Calu3 (cell line): ENCODE results near the gene SMIM20. TPM values are rescaled to one million over a fixed set of nuclear protein-coding genes. Genes with fewer than 3 reads are reported as not detected.

Source experiments
- BruUV-seq: library from RNA; stranded (reverse); fragments of 400-500 nt; replicated peaks from 2 replicates; lab custom pipeline; 2021; lab: Mats Ljungman, UMichigan
- CTCF ChIA-PET: fragments of 300-600 bp; sonication (Branson Sonifier 250); formaldehyde crosslinking; loops from one replicate; lab custom pipeline; 2022; ENCODE audit warnings: antibody characterized with exemption; lab: Charles Lee
- DNase-seq: peaks from one replicate; pipeline ENCODE4 v3.0.0; 2022
- H3K27ac Mint-ChIP-seq: one replicate; pipeline ENCODE4 v1.8.0; 2022; ENCODE audit warnings: mixed read lengths; ENCODE audit not compliant: unreplicated experiment
- H3K27me3 Mint-ChIP-seq: one replicate; pipeline ENCODE4 v1.8.0; 2022; ENCODE audit warnings: mixed read lengths; ENCODE audit not compliant: unreplicated experiment
- H3K36me3 Mint-ChIP-seq: one replicate; pipeline ENCODE4 v1.8.0; 2022; ENCODE audit warnings: mild to moderate bottlenecking, moderate library complexity, mixed read lengths; ENCODE audit not compliant: insufficient read depth, unreplicated experiment
- H3K4me1 Mint-ChIP-seq: one replicate; pipeline ENCODE4 v1.8.0; 2022; ENCODE audit warnings: mild to moderate bottlenecking, low read depth, mixed read lengths; ENCODE audit not compliant: unreplicated experiment
- H3K4me3 Mint-ChIP-seq: one replicate; pipeline ENCODE4 v1.8.0; 2022; ENCODE audit warnings: mild to moderate bottlenecking, low read depth, moderate library complexity, mixed read lengths; ENCODE audit not compliant: unreplicated experiment
- H3K9me3 Mint-ChIP-seq: one replicate; pipeline ENCODE4 v1.8.0; 2022; ENCODE audit warnings: low read depth, mixed read lengths; ENCODE audit not compliant: unreplicated experiment
- intact Hi-C: fragments of 100-400 bp; cut with micrococcal nuclease; formaldehyde crosslinking; loops from one replicate; pipeline ENCODE4 v1.10.0; 2022; ENCODE audit not compliant: unreplicated experiment
- total RNA-seq: library from RNA; stranded (reverse); gene quantifications from 2 replicates; pipeline ENCODE4 v1.2.3, GENCODE V29; 2022
- TF ChIP-seq, protein P1 (sequence below): fragments of 200-600 bp; IDR thresholded peaks from one replicate; pipeline ENCODE4 v1.8.0; 2022; ENCODE audit warnings: antibody characterized with exemption; ENCODE audit not compliant: unreplicated experiment

Gene SMIM20
- total RNA-seq, 1 experiment from 2014 or later: 21.0 TPM

DNA sequence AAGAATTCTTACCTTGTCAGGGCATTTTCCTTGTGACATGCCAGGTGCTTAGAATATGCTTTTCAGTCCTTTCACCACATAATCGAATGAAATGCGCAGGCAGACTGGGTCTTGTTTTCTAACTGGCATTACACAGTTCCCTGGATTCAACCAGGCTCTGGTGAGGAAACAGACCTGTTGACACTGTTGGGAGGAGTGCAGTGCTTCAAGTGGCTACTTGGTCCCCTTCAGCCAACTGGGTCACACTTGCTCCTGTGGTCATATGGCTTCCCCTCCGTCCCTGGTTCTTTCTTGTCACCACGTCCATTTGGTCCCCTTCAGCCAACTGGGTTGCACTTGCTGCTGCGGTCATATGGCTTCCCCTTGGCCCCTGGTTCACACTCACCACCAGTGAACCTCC lies 9.7 kb downstream of the SMIM20 start:
- intact Hi-C loops: no loop called here
- Mint-ChIP-seq H3K4me3 (no peak overlapping the region), H3K9me3 (no peaks in the 10 kb centered on the region), H3K4me1 (peaks cover 13% of the 10 kb centered on the region), H3K27ac (no peak overlapping the region), H3K27me3 (no peaks in the 10 kb centered on the region), H3K36me3 (no peaks in the 10 kb centered on the region)
- no TSS peak for BruUV-seq
- TF ChIP-seq, protein P1, sequence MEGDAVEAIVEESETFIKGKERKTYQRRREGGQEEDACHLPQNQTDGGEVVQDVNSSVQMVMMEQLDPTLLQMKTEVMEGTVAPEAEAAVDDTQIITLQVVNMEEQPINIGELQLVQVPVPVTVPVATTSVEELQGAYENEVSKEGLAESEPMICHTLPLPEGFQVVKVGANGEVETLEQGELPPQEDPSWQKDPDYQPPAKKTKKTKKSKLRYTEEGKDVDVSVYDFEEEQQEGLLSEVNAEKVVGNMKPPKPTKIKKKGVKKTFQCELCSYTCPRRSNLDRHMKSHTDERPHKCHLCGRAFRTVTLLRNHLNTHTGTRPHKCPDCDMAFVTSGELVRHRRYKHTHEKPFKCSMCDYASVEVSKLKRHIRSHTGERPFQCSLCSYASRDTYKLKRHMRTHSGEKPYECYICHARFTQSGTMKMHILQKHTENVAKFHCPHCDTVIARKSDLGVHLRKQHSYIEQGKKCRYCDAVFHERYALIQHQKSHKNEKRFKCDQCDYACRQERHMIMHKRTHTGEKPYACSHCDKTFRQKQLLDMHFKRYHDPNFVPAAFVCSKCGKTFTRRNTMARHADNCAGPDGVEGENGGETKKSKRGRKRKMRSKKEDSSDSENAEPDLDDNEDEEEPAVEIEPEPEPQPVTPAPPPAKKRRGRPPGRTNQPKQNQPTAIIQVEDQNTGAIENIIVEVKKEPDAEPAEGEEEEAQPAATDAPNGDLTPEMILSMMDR: no peak
- CTCF ChIA-PET: no interaction called here
- DNase-seq: no peak

DNA sequence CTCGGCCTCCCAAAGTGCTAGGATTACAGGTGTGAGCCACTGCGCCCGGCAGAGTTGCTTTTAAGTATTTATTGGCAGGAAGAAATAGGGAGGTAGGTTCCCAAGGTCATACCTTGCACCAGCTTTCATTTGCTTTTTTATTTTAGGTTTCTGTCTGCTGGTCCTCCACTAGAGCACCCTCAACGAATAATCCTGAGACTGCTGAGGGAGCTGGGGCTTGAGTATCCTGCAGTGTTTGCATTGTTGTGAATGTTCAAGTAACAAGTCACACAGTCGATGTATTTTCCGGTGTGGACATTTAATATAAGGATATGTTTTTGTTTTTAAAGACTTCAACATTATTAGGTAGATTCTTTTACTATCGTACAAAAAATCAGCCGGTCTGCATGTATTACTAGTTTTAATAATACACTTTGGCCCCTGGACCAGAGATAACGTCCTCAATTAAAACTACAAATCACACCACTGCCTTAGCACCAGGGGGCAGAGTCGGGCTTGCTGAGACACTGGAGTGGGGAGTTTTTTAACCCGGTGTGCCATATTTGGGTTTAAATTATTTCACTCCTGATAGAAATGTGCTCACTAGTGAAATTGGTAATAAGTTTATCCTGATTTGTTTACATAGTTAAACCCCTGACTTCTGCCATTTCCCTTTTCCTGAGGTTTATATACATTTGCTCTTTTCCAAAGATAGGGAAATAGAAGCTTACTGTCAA lies 11.6 kb downstream of the SMIM20 start:
- H3K36me3 Mint-ChIP-seq: no peaks in the 10 kb centered on the region
- no peaks in the 10 kb centered on the region for H3K4me1 Mint-ChIP-seq
- TF ChIP-seq, protein P1: peak; percentile 30
- H3K27me3 Mint-ChIP-seq: no peaks in the 10 kb centered on the region
- peak; percentile 55 for DNase-seq
- BruUV-seq: no TSS peak
- no peak overlapping the region for H3K4me3 Mint-ChIP-seq
- no peak overlapping the region for H3K27ac Mint-ChIP-seq
- intact Hi-C loops: no loop called here
- no peaks in the 10 kb centered on the region for H3K9me3 Mint-ChIP-seq
- CTCF ChIA-PET: no interaction called here

DNA sequence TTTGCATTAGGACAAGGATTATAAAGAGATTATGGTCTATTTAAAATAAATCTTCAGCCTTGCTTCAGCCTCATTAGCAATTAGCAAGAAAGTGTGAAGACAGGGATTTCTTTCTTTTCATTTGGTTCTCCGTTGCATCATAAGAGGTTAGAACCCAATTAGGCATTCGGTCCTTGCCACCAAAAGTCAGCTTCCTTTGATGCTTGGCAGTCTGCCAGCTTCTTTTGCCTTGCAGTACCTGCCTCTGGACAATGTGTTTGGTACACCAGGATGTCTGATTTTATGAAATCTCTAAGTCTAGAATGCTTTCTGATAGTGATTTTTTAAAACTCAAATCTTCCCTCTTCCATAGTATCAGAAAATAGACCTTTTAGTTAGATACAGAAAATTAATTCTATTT lies 12.4 kb downstream of the SMIM20 start:
- intact Hi-C loops: no loop called here
- no peak for DNase-seq
- CTCF ChIA-PET: no interaction called here
- BruUV-seq: no TSS peak
- H3K4me1 Mint-ChIP-seq: no peaks in the 10 kb centered on the region
- H3K36me3 Mint-ChIP-seq: no peaks in the 10 kb centered on the region
- H3K4me3 Mint-ChIP-seq: no peak overlapping the region
- H3K9me3 Mint-ChIP-seq: no peaks in the 10 kb centered on the region
- no peaks in the 10 kb centered on the region for H3K27me3 Mint-ChIP-seq
- TF ChIP-seq, protein P1: no peak
- no peak overlapping the region for H3K27ac Mint-ChIP-seq

DNA sequence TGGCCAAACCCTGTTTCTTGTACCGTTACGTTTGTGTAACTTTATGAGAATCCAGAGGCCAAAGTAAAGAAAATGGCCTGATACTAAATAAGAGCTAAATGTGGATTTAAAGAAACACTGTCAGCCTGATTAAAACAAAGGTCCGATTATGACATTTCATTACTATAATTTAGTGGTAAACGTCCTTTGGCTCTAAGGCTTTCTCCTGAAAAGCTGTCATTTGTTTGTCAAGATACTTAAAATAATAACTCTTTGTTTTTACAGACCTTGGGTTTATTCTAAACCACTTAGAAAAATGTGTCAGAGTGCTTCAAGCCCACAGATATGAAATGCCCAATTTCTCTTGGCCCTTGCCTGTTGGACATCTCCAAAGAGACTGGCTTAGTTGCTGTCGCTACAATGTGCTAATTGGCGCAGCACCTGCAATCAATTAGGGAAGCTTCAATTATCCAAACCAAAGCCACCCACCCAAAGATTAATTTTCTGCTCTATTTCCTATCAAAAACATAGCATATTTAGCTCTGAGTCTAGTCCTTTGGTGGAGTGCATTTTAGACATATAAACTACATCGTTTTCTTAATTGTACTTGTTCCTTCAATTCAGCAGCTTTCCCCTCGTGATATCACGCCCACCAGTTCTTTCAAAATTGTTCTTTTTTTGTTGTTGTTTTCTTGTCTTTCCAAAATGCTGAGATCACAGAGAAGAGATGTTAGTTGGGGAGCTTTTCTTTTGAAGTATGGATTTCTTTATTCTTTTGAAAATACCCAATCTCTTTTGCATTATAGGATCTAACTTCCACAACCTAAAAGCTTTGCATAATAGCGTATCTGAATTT lies 13.6 kb downstream of the SMIM20 start:
- Mint-ChIP-seq H3K36me3 (no peaks in the 10 kb centered on the region), H3K27ac (no peak overlapping the region), H3K4me3 (no peak overlapping the region), H3K27me3 (no peaks in the 10 kb centered on the region), H3K9me3 (no peaks in the 10 kb centered on the region), H3K4me1 (no peaks in the 10 kb centered on the region)
- CTCF ChIA-PET: interaction anchor here (0.9 kb wide), 1 partner anchor 62 kb away, joined by 3 read pairs; no protein-coding TSS in a partner anchor
- intact Hi-C loops: no loop called here
- no peak for DNase-seq
- BruUV-seq: no TSS peak
- TF ChIP-seq, protein P1: no peak
